Cortex of kidney (tissue), 1 donor: ENCODE measurements around the gene C2orf78.
"Not testable (repeated sequence)": the region's sequence is repeated elsewhere in the genome, so short reads cannot be mapped to it uniquely, and the experiment has no call there.

Source experiments
- DNase-seq: peaks from one replicate; lab custom pipeline; 2025; lab: John Stamatoyannopoulos, UW

The C2orf78 gene

GRCh38 chr2:73783883-73784282 lies at the start of gene C2orf78:
Gene C2orf78 (plus strand): TSS chr2:73784183. CDS start chr2:73784310, 127 bp downstream.
- DNase-seq: not testable (repeated sequence)

DNA sequence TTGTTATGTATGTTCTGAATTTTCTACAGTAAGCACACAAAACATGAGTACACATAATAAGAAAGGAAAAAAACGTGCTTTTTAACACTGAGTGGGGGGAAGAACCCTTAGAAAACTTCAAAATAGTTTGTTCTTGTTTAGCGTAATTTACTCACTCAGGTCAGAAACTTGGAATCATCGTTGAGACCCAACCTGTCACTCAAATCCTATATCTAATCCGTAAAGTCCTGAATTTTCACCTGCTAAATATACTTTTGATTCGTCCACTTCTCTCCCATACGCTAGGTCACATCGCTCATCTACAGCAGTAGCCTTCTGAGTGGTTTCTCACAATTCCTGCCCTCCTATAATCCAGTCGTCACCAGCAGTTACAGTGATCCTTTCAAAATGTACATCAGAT lies 47.6 kb upstream of the C2orf78 start:
- DNase-seq: no peak

GRCh38 chr2:73736855-73737779 lies 46.9 kb upstream of the C2orf78 start, which contains the start of gene TPRKB:
Gene TPRKB (minus strand): TSS chr2:73737345. CDS start chr2:73734569, 2,776 bp downstream.
- DNase-seq: no peak

DNA sequence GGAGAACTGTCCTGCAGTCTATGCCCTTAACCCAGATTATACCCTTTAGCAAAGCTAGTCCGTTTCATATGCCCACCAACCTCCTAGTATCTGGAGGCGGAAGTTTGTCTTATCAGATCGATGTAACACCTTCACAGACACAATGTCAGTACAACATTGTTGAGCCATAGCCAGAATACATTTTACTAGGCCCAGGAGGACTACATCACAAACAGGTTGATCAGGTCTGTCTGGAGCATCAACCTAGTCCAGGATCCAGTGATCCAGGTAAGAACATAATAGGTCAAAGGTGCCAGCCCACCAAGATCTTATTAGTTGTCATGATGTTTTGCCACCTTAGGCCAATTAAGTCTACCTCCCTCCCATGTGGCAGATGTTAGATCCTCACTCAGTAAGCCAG lies 44.9 kb upstream of the C2orf78 start:
- DNase-seq: no peak

GRCh38 chr2:73740767-73741166 lies 43.2 kb upstream of the C2orf78 start:
- DNase-seq: no peak

DNA sequence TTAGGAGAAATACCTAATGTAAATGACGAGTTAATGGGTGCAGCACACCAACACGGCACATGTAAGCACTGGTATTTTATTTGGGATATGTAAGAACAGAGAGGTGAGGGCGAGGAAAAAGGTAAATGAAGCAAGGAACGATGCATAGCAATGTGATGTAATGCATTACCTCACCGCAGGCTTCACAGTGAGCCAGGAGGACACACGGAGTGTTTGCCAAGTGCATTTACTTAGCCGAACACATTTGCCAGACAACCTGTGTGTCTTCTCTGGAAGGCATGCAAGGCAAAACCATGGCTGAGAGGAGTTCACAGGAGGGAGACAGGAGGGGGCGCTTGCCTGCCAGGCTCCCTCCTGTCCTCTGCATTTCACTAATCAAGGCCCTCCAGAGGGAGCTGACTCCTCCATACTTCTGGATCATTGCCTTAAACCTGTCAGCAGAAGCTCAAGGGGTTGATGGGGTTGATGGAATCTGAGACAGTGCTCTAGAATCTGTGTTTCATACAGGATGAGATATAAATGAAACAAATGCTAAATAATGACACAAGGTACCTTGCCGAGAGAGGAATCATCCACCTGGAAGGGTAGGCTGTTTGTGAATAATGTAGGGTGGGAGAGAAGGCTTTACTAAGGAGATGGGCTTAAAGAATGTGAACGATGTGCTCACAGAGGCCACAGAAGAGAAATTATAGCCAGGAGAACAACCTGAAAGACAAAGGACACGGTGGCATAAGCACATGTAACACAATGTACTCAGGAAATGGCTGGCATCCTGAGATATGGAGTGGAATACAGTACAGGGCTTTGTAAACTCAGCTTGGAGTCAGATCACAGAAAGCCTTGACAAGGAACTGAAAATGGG lies 37.7 kb upstream of the C2orf78 start:
- no peak for DNase-seq

DNA sequence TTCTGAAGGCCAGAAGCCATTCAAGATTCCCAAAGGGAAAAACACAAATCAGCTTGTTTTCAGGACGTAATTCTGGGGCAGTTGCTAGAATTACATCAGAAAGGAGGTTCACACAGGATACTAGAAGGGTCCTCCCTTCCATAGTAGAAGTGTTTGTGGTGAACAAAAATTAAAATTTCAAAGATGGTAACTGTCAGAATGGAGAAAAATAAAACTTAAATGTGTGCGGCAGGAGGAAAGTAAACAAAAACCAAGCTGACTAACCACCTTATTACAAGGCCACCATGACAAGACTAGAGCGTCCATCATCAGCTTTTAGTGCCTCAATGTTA lies 37.1 kb upstream of the C2orf78 start:
- no peak for DNase-seq

GRCh38 chr2:73749314-73749713 lies 34.7 kb upstream of the C2orf78 start:
- DNase-seq: no peak

GRCh38 chr2:73754332-73754731 lies 29.7 kb upstream of the C2orf78 start:
- DNase-seq: not testable (repeated sequence)

- no peak for DNase-seq
Observed at GRCh38 chr2:73759285-73759764, 24.7 kb upstream of the C2orf78 start.

DNA sequence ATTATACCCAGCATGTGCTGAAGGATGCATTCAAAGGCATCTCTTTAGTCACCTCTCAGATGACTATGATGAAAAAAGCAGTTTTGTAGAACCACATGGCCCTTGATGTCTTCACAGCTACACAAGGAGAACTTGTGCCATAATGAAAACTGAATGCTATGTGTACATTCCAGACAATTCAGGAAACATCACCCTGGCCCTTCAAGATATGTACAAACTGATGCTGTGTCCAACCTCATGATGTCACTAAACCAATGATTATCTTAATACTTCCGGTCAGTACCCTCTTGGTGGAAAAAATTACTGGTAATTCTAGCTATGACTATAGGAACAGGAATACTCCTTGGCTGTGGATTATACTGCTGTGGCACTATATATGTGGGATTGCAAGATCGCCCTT lies 24.1 kb upstream of the C2orf78 start:
- no peak for DNase-seq

- no peak for DNase-seq
Observed at GRCh38 chr2:73762571-73762970, 21.4 kb upstream of the C2orf78 start.

DNA sequence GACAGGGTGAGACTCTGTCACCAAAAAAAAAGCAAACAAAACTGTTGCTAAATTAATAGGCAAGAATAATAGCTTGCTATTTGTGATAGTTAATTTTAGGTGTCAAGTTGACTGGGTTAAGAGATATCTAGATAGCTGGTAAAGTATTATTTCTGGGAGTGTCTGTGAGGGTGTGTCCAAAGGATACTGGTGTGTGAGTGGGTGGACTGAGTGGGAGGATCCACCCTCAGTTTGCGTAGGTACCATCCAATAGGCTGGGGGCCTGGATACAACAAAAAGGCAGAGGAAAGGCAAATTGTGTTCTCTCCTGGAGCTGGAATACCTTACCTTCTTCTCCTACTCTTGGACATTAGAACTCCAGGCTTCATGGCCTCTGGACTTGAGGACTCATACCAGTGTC lies 19.0 kb upstream of the C2orf78 start:
- no peak for DNase-seq

DNA sequence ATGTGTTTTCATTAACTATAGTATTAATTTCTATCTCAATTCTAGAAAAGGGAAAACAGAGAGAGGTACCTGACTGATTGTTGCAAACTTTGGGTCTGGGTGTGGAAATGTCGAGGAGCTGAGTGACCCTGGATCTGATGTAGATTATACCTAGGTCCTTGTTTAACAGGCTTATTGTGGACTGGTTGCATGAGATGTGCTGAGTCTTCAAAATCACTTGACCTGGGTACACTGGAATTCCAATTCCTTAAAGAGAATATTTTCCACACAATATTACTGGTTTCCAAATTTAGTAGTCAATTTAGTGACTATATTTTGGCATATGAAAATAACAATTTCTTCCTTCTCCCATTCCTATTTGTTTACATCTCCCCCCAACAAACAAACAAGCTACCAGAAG lies 17.6 kb upstream of the C2orf78 start:
- no peak for DNase-seq

GRCh38 chr2:73766994-73767393 lies 17.0 kb upstream of the C2orf78 start:
- DNase-seq: no peak

- DNase-seq: no peak
Observed at GRCh38 chr2:73770725-73771124, 13.3 kb upstream of the C2orf78 start.

DNA sequence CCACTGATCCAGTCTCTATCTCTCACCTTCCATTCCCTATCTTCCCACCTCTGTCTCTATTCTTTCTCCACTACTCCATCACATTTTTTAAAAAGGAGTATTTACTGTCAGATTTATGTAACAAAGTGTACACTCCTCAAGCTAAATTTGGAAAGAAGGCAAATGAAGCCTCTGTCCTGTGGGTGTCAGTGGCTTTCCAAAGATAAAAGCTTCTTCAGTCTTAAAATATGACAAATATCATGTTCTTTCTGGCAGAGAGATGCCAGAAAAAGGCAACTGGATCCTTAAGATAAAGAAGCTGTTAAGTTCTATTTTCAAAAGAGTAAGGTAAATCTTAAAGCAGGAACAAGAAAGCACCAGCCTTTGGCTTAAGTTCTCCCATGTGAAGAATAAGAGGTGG lies 11.2 kb upstream of the C2orf78 start:
- no peak for DNase-seq

- DNase-seq: no peak
Observed at GRCh38 chr2:73776381-73776780, 7.6 kb upstream of the C2orf78 start.

GRCh38 chr2:73776869-73777519 lies 7.0 kb upstream of the C2orf78 start:
- DNase-seq: no peak

- DNase-seq: not testable (repeated sequence)
Observed at GRCh38 chr2:73778867-73779466, 5.0 kb upstream of the C2orf78 start.

- no peak for DNase-seq
Observed at GRCh38 chr2:73779467-73780236, 4.3 kb upstream of the C2orf78 start, which contains the start of gene DUSP11. Gene DUSP11 (minus strand): TSS chr2:73780103. CDS start chr2:73779974, 129 bp downstream.
